ENCODE measurements around the gene TLR1. TPM values are rescaled to one million over a fixed set of nuclear protein-coding genes. Genes with fewer than 3 reads are reported as not detected.

TLR1 gene
- total RNA-seq, 1 experiment from 2014 or later: not detected

GRCh38 chr4:38819569-38819968 is 15.0 kb upstream of the TLR1 start:
- no peak overlapping the region for H3K4me3 Mint-ChIP-seq

More at GRCh38 chr4:38819569-38819968, 15.0 kb upstream of the TLR1 start:
- Histone ChIP-seq H4K91ac (ENCODE audit: insufficient read length, low read depth, low read length) (no peak overlapping the region), H2BK20ac (ENCODE audit: low read depth, low read length, poor library complexity, severe bottlenecking) (no peak overlapping the region), H3K23ac (ENCODE audit: insufficient read length, low read depth, low read length) (no peak overlapping the region), H4K20me1 (ENCODE audit: control insufficient read depth, insufficient read depth, insufficient read length) (no peaks in the 10 kb centered on the region), H3K14ac (ENCODE audit: insufficient read depth, low read length) (no peak overlapping the region), H3K79me1 (ENCODE audit: insufficient read depth, low read depth, low read length, poor library complexity, severe bottlenecking) (no peaks in the 10 kb centered on the region), H3K79me2 (ENCODE audit: insufficient read depth, low read length) (no peaks in the 10 kb centered on the region), H2AK5ac (ENCODE audit: insufficient read length, low read length) (no peak overlapping the region), H3K9ac (ENCODE audit: extremely low read depth, insufficient read length, low read length) (no peak overlapping the region), H2BK15ac (ENCODE audit: low read depth, low read length) (no peak overlapping the region), H4K8ac (replicated peaks; ENCODE audit: insufficient read length, low read depth, low read length) (no peak overlapping the region), H2BK120ac (ENCODE audit: low read depth, low read length, poor library complexity, severe bottlenecking) (no peak overlapping the region), H2AFZ (ENCODE audit: low read length) (no peak overlapping the region), H2BK5ac (ENCODE audit: insufficient read length, low read length) (no peak overlapping the region), H3K56ac (ENCODE audit: insufficient read length, low read depth, low read length) (no peak overlapping the region), H4K5ac (ENCODE audit: insufficient read length, low read depth, low read length) (no peak overlapping the region), H3K4me1 (ENCODE audit: insufficient read depth, low read length) (no peaks in the 10 kb centered on the region), H2BK12ac (ENCODE audit: insufficient read length, low read depth, low read length) (no peak overlapping the region), H3K18ac (ENCODE audit: insufficient read length, low read depth, low read length) (no peak overlapping the region), H3K4me2 (ENCODE audit: insufficient read depth, insufficient read length, low read length) (no peak overlapping the region), H3K27ac (ENCODE audit: insufficient read length, low read depth, low read length) (no peak overlapping the region), H3K4ac (ENCODE audit: low read depth, low read length) (no peak overlapping the region), H3K27me3 (ENCODE audit: insufficient read depth, low read length) (no peaks in the 10 kb centered on the region), H3T11ph (ENCODE audit: low read length) (no peak overlapping the region), H3K23me2 (ENCODE audit: insufficient read length, low read depth, low read length, poor library complexity, severe bottlenecking) (no peaks in the 10 kb centered on the region), H3K9me3 (ENCODE audit: control insufficient read depth, low read depth, low read length) (peaks cover 7% of the 10 kb centered on the region)
- H3K27me3 Mint-ChIP-seq (ENCODE audit: low read depth): peaks cover 8% of the 10 kb centered on the region
- no peak for DNase-seq
- no peak for TF ChIP-seq CTCF (conservative IDR thresholded peaks at IDR 0.05)
- no peaks in the 10 kb centered on the region for H3K4me1 Mint-ChIP-seq
- peaks cover 2 to 8% (median 2%) of the 10 kb centered on the region in 3 experiments; a peak in 5 of 7 replicates for H3K36me3 Mint-ChIP-seq (ENCODE audit: insufficient read depth in 1 of 3, low read depth in 3 of 3)
- WGBS (ENCODE audit: extremely low coverage, insufficient read length, low lambda C conversion rate): no CpG with 5 or more reads among the region's 3 CpGs
- no peak overlapping the region for H3K27ac Mint-ChIP-seq
- peaks cover 11 to 15% of the 10 kb centered on the region in 2 experiments; a peak in 4 of 5 replicates for H3K9me3 Mint-ChIP-seq
